Measurements from ENCODE around the gene CKS1B.

The CKS1B gene

DNA sequence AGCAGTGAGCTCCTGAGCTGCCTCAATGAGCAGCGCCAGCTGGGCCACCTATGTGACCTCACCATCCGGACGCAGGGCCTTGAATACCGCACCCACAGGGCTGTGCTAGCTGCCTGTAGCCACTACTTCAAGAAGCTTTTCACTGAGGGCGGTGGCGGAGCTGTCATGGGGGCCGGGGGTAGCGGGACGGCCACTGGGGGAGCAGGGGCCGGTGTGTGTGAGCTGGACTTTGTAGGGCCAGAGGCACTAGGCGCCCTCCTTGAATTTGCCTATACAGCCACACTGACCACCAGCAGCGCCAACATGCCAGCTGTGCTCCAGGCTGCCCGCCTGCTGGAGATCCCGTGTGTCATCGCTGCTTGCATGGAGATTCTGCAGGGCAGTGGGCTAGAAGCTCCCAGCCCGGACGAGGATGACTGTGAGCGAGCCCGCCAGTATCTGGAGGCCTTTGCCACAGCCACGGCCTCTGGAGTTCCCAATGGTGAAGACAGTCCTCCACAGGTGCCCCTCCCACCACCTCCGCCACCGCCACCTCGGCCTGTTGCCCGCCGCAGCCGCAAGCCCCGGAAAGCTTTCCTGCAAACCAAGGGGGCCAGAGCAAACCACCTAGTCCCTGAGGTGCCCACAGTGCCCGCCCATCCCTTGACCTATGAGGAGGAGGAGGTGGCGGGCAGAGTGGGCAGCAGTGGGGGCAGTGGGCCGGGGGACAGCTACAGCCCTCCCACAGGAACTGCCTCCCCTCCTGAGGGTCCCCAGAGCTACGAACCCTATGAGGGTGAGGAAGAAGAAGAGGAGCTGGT, 40.4 kb downstream of the CKS1B start:
- Histone ChIP-seq H3K4me3 (ENCODE audit: low read length) (no peak overlapping the region), H3K4me1 (ENCODE audit: insufficient read depth, low read length) (peaks cover 23% of the 10 kb centered on the region), H3K9me3 (ENCODE audit: insufficient read depth, low read depth, low read length) (no peaks in the 10 kb centered on the region), H3K27me3 (ENCODE audit: insufficient read depth, low read length) (no peaks in the 10 kb centered on the region), H3K36me3 (ENCODE audit: insufficient read depth, low read length) (peaks cover 25% of the 10 kb centered on the region), H3K27ac (ENCODE audit: low read depth, low read length) (no peak overlapping the region), H3K9ac (ENCODE audit: low read depth, low read length) (no peak overlapping the region)
- WGBS, result 96% methylated on average over 31 of the region's 31 CpGs

DNA sequence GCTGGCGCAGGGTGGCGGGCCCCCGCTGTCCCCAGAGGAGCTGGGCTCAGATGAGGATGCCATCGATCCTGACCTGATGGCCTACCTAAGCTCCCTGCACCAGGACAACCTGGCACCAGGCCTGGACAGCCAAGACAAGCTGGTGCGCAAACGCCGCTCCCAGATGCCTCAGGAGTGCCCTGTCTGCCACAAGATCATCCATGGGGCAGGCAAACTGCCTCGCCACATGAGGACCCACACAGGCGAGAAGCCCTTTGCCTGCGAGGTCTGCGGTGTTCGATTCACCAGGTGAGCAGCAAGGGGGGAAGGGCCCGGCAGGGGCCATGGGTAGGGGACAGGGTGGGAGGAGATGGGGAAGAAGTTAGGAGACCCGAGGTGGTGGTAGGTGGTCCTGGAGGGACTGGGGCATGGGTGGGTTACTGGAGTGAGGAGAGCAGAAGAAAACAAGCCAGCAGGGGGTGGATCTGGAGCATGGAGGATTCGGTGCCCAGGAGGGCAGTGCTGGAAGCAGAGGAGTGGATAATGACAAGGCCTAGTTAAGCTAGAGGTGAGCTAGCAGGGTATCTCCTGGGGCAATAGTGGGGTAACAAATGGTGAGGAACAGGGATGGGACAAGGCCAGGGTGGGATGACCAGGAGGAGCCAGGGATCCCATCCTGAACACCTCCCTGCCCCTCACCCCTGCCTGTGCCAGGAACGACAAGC, 41.2 kb downstream of the CKS1B start:
- no peak overlapping the region for H3K27ac ChIP-seq (ENCODE audit: low read depth, low read length)
- no peaks in the 10 kb centered on the region for H3K9me3 ChIP-seq (ENCODE audit: insufficient read depth, low read depth, low read length)
- 95% methylated on average over 16 of the region's 16 CpGs for WGBS
- no peaks in the 10 kb centered on the region for H3K27me3 ChIP-seq (ENCODE audit: insufficient read depth, low read length)
- H3K9ac ChIP-seq (ENCODE audit: low read depth, low read length), result no peak overlapping the region
- no peak overlapping the region for H3K4me3 ChIP-seq (ENCODE audit: low read length)
- peaks cover 25% of the 10 kb centered on the region for H3K36me3 ChIP-seq (ENCODE audit: insufficient read depth, low read length)
- peaks cover 23% of the 10 kb centered on the region for H3K4me1 ChIP-seq (ENCODE audit: insufficient read depth, low read length)

DNA sequence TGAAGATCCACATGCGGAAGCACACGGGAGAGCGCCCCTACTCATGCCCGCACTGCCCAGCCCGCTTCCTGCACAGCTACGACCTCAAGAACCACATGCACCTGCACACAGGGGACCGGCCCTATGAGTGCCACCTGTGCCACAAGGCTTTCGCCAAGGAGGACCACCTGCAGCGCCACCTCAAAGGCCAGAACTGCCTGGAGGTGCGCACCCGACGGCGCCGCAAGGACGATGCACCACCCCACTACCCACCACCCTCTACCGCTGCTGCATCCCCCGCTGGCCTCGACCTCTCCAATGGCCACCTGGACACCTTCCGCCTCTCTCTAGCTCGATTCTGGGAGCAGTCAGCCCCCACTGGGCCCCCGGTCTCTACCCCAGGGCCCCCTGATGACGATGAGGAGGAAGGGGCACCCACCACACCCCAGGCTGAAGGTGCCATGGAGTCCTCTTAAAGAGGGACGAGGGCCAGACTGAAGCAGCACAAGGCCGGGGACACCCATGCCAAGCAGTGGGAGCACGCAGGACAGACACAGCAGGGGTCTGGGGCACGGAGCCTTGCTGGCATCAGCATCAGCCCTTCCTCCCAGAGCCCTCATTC, 41.9 kb downstream of the CKS1B start:
- H3K27ac ChIP-seq (ENCODE audit: low read depth, low read length), result peak overlapping the region; percentile 93
- 93% methylated on average over 26 of the region's 26 CpGs for WGBS
- H3K27me3 ChIP-seq (ENCODE audit: insufficient read depth, low read length), result no peaks in the 10 kb centered on the region
- H3K9me3 ChIP-seq (ENCODE audit: insufficient read depth, low read depth, low read length), result no peaks in the 10 kb centered on the region
- 0 out of 2 replicates have a peak overlapping the region, but pooled peaks have one; percentile 53 for H3K4me3 ChIP-seq (ENCODE audit: low read length)
- H3K9ac ChIP-seq (ENCODE audit: low read depth, low read length), result peak overlapping the region; percentile 73; the same call in 1 of the 2 replicates
- peaks cover 25% of the 10 kb centered on the region for H3K36me3 ChIP-seq (ENCODE audit: insufficient read depth, low read length)
- H3K4me1 ChIP-seq (ENCODE audit: insufficient read depth, low read length), result peaks cover 23% of the 10 kb centered on the region

DNA sequence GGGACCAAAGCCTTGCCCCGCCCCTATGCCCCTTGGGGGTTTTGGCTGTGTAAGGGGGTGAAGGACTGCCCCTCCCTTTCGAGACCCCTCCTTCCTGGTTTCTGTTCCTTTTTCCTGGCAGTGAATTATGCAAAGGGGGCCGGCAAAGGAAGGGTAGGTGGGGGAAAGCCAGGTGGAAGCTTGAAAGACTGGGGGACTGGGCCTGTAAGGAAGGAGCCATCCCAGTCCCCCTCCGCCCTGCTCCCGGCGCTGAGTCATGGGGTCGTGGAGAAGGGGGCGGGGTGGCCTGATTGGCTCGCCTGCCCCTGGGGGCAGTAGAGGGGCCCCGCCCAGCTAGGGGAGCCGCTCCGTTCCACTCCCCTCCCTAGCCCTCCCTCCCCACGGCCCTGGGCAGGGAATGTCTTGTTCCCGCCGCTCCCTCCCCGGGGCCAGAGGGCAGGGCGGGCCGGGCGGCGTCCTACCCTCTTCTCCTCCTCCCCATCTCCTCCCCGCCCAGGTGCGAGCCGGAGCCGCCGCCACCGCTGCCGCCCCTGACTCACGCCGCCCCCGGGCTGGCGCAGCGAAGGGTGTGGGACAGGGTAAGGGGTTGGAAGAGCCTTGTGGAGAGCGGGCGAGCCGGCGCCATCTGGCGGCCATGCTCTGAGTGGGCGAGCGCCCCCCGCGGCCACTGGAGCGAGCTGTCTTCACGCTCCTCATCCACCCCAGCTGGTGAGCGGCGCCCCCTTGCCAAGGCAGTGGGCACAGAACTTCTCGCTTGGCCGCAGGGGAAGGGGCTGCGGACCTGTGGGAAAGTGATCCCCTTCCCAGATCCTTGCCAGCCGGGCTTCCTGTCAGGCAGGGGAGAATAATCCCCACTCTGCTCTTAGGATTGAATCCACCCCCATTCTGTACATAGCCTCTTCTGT, 42.8 kb downstream of the CKS1B start:
- Histone ChIP-seq H3K36me3 (ENCODE audit: insufficient read depth, low read length) (peaks cover 25% of the 10 kb centered on the region), H3K4me3 (ENCODE audit: low read length) (peak overlapping the region; percentile 53), H3K9me3 (ENCODE audit: insufficient read depth, low read depth, low read length) (no peaks in the 10 kb centered on the region), H3K9ac (ENCODE audit: low read depth, low read length) (peak overlapping the region; percentile 73), H3K27ac (ENCODE audit: low read depth, low read length) (peak overlapping the region; percentile 93), H3K4me1 (ENCODE audit: insufficient read depth, low read length) (peaks cover 19% of the 10 kb centered on the region), H3K27me3 (ENCODE audit: insufficient read depth, low read length) (no peaks in the 10 kb centered on the region)
- WGBS, result 6% methylated on average over 45 of the region's 49 CpGs

DNA sequence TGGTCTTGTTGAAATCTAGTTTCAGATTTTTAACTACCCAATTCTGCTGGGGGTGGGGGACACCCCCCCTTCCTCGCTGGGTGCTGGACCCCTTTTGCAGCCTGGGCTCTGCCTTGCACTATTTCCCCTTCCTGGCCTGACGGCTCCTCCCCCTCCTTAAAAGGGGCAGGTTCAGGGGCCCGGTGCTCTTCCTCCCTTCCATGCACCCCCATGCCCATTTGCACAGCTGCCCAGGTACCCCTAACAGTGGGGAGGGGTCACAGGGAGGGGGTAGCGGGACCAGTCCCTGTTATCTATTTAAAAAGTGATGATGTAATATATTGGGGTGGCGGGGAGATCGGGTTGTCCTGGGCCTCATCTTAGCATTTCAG, 43.5 kb downstream of the CKS1B start:
- peak overlapping the region; percentile 53 for H3K4me3 ChIP-seq (ENCODE audit: low read length)
- no peak overlapping the region for H3K27ac ChIP-seq (ENCODE audit: low read depth, low read length)
- no peaks in the 10 kb centered on the region for H3K27me3 ChIP-seq (ENCODE audit: insufficient read depth, low read length)
- 0 out of 2 replicates have a peak overlapping the region, but pooled peaks have one; percentile 73 for H3K9ac ChIP-seq (ENCODE audit: low read depth, low read length)
- WGBS, result 81% methylated on average over 6 of the region's 6 CpGs
- H3K4me1 ChIP-seq (ENCODE audit: insufficient read depth, low read length), result peaks cover 13% of the 10 kb centered on the region
- H3K9me3 ChIP-seq (ENCODE audit: insufficient read depth, low read depth, low read length), result no peaks in the 10 kb centered on the region
- peaks cover 25% of the 10 kb centered on the region for H3K36me3 ChIP-seq (ENCODE audit: insufficient read depth, low read length)

DNA sequence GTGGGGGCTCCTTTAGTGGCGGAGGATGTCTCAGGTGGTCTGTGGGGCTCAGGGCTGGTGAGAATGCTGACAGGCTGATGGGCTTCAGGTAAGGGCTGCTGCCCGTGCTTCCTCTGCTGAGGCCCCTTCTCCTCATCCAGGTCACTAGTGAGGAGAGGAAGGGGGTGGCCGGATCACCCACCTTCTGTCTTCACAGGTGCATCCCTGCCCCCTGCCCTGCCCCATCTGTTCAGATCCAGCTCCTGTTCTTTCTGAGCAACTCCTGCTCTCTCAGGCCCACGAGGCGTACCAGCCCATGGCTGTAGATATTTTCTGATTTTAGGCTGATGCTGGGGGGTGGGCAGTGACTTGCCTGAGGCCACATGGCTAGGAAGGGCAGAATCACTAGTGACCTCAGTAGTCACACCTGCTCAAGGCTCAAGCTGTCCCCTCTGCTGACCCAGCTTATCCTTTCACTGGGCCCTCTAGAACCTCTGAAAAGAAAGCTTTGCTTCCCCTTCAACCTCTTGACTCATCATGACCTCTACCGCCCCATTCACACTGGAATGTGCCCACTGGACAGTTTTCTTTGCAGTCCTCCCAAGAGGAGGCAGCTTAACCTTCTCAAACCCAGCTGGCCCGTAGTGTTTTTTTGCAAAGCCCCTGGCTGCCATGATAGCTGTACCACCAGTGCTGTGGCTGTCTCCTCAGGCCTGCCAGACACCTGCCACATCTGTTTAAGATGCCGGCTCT, 44.3 kb downstream of the CKS1B start:
- Histone ChIP-seq H3K27me3 (ENCODE audit: insufficient read depth, low read length) (no peaks in the 10 kb centered on the region), H3K9ac (ENCODE audit: low read depth, low read length) (no peak overlapping the region), H3K9me3 (ENCODE audit: insufficient read depth, low read depth, low read length) (no peaks in the 10 kb centered on the region), H3K36me3 (ENCODE audit: insufficient read depth, low read length) (peaks cover 25% of the 10 kb centered on the region), H3K4me3 (ENCODE audit: low read length) (no peak overlapping the region), H3K4me1 (ENCODE audit: insufficient read depth, low read length) (peaks cover 13% of the 10 kb centered on the region), H3K27ac (ENCODE audit: low read depth, low read length) (no peak overlapping the region)
- 87% methylated on average over 8 of the region's 8 CpGs for WGBS

DNA sequence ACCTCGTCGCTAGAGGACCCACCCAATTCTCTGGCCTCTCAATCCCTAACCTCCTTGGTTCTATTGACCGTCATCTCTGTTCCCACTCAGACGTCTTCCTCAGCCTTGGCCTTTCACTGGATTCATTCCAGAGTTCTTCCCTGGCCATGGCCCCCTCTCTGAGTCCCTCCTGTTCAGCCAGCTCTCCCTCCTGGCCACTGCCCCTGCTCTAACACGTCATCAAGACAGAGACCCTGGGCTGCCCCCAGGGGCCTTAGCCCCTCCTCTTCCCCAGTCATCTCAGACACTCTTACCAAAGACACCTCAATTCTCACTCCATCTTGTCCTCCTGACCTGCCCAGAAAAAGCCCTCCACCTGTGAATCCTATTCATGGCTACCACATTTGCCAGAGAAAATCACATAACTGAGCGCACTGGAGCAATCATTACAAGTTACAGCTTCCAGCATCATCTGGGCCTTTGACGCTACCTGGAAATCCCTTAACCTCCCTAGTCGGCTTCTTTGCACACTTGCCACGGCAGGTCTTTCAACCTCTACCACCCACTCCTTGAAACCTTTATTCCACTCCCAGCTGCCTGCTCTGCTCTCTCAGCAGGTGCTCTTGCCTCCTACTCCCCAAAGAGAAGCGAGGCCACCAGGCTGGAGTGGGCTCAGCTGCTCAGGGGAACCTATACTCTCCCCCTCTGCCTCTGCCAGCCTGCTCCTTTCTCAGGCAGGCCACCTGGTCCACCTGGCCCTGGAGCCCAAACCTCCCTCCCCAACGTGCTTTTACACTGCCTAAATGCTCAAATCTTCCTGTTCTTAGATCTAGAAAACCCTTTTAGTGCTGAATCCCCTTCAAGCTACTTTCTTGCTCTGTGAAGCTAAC, 45.1 kb downstream of the CKS1B start:
- H3K27ac ChIP-seq (ENCODE audit: low read depth, low read length), result no peak overlapping the region

DNA sequence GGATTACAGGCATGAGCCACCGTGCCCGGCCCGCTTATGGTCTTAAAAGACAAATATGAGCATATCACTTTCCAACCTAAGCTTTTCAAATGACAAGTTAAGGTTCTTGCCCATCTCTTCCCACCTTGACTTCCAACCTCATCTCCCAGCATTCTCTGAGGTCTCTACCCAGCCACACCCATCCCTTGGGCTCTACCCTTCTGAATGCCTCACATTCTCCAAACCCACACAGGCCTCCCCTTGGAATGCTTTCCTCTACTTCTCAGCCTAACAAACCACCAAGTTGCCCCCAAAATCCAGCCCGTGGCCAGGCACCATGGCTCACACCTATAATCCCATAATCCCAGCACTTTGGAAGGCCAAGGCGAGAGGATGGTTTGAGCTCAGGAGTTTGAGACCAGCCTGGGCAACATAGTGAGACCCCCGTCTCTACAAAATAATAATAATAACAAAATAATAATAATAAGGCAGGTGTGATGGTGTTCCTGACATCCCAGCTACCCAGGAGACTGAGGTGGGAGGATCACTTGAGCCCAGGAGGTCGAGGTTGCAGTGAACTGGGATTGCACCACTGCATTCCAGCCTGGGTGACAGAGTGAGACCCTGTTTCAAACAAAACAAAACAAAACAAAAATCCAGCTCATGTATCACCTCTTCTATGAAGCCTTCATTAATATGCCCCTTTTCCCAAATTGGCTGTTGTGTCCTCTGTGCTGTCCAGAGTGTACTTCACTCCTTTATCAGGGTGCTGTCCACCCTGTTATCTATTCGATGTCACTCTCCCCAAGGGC, 47.9 kb downstream of the CKS1B start:
- no peak overlapping the region for H3K27ac ChIP-seq (ENCODE audit: low read depth, low read length)
- 93% methylated on average over 7 of the region's 8 CpGs for WGBS
- no peaks in the 10 kb centered on the region for H3K27me3 ChIP-seq (ENCODE audit: insufficient read depth, low read length)
- H3K4me3 ChIP-seq (ENCODE audit: low read length), result no peak overlapping the region
- no peak overlapping the region for H3K9ac ChIP-seq (ENCODE audit: low read depth, low read length)
- H3K4me1 ChIP-seq (ENCODE audit: insufficient read depth, low read length), result peaks cover 9% of the 10 kb centered on the region
- no peaks in the 10 kb centered on the region for H3K9me3 ChIP-seq (ENCODE audit: insufficient read depth, low read depth, low read length)
- H3K36me3 ChIP-seq (ENCODE audit: insufficient read depth, low read length), result no peaks in the 10 kb centered on the region

More for the DNA sequence above, 45.1 kb downstream of the CKS1B start:
- Histone ChIP-seq H3K36me3 (ENCODE audit: insufficient read depth, low read length) (peaks cover 18% of the 10 kb centered on the region), H3K9ac (ENCODE audit: low read depth, low read length) (no peak overlapping the region), H3K4me1 (ENCODE audit: insufficient read depth, low read length) (peaks cover 13% of the 10 kb centered on the region), H3K27me3 (ENCODE audit: insufficient read depth, low read length) (no peaks in the 10 kb centered on the region), H3K9me3 (ENCODE audit: insufficient read depth, low read depth, low read length) (no peaks in the 10 kb centered on the region), H3K4me3 (ENCODE audit: low read length) (no peak overlapping the region)
- 81% methylated on average over 11 of the region's 11 CpGs for WGBS

DNA sequence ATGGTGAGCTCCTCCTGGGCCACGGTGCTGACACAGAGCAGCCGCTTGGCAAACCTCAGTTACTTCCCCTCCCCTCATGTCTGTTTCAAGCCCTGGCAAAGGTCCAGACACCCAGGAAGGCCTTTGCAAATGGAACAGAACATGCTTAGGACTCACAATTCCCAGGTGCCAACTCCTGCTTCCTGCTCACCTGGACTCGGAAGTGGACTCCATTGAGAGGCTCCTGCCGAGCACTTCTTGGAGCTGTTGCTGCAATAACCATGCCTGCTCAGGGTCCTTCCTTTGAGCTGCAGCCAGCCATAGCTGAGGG, 48.4 kb downstream of the CKS1B start:
- Histone ChIP-seq H3K9ac (ENCODE audit: low read depth, low read length) (no peak overlapping the region), H3K27ac (ENCODE audit: low read depth, low read length) (no peak overlapping the region)

More for the DNA sequence above, 48.4 kb downstream of the CKS1B start:
- Histone ChIP-seq H3K4me1 (ENCODE audit: insufficient read depth, low read length) (peaks cover 7% of the 10 kb centered on the region), H3K36me3 (ENCODE audit: insufficient read depth, low read length) (no peaks in the 10 kb centered on the region), H3K9me3 (ENCODE audit: insufficient read depth, low read depth, low read length) (no peaks in the 10 kb centered on the region), H3K27me3 (ENCODE audit: insufficient read depth, low read length) (no peaks in the 10 kb centered on the region), H3K4me3 (ENCODE audit: low read length) (no peak overlapping the region)
- WGBS, result 88% methylated on average over 4 of the region's 4 CpGs
